ENCODE results near the gene GABBR2. TPM values are rescaled to one million over a fixed set of nuclear protein-coding genes. Genes with fewer than 3 reads are reported as not detected.

Gene GABBR2
- total RNA-seq, 1 experiment from 2014 or later, result 6.3 TPM

DNA sequence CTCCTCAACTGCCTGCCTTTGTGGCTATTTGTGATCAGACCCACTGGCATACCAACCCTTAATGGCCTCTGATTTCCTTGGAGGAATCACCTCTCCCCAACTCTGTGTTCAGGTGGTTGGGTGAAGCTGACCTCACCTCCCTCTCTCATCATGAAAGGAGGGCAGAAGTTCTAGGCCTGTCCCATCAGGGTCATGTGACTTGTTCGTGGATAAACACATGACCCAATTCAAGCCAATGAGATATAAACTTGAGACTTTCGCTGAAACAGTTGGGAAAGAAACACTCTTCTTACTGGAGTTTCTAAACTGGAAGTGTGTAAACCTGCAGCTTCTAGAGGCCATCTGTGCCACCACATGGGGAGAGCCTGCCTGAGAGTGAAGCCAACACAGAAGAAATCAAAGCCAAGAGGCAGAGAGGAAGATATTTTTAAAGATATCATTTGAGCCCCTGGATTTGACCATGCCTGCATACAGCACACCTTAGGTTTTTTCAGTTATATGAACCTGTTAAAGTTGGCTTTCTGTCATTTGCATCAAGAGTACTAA lies 5.8 kb downstream of the GABBR2 start:
- Histone ChIP-seq H3K27me3 (ENCODE audit: control insufficient read depth, insufficient read depth, low read length) (no peaks in the 10 kb centered on the region; the same call in 1 of the 2 replicates), H3K9me3 (ENCODE audit: control insufficient read depth, insufficient read depth, low read depth, low read length) (no peaks in the 10 kb centered on the region), H3K4me1 (ENCODE audit: control insufficient read depth, insufficient read depth, low read length) (no peaks in the 10 kb centered on the region; the same call in 1 of the 2 replicates), H3K36me3 (ENCODE audit: control insufficient read depth, insufficient read depth, low read length) (no peaks in the 10 kb centered on the region), H3K4me3 (ENCODE audit: low read depth in 2 of 2, low read length in 2 of 2) (no peak overlapping the region), H3K27ac (ENCODE audit: low read length) (no peak overlapping the region)
- no peak for DNase-seq (ENCODE audit: low read depth, low spot score)
- BruUV-seq (replicated peaks), result no TSS peak
- intact Hi-C loops (cut with micrococcal nuclease; ENCODE audit: unreplicated experiment) (no loop called here), in situ Hi-C loops (cut with HindIII; ENCODE audit: low pct_unique_long_range_greater_than_20kb, low sequenced_read_pairs) (no loop called here)
- ChIA-PET CTCF (no interaction called here), POLR2A (no interaction called here)
- no peak for ATAC-seq
- no peak for TF ChIP-seq TCF7L2 (IDR thresholded peaks at IDR 0.05; ENCODE audit: low read depth, low read length)
- TF ChIP-seq, protein P1, sequence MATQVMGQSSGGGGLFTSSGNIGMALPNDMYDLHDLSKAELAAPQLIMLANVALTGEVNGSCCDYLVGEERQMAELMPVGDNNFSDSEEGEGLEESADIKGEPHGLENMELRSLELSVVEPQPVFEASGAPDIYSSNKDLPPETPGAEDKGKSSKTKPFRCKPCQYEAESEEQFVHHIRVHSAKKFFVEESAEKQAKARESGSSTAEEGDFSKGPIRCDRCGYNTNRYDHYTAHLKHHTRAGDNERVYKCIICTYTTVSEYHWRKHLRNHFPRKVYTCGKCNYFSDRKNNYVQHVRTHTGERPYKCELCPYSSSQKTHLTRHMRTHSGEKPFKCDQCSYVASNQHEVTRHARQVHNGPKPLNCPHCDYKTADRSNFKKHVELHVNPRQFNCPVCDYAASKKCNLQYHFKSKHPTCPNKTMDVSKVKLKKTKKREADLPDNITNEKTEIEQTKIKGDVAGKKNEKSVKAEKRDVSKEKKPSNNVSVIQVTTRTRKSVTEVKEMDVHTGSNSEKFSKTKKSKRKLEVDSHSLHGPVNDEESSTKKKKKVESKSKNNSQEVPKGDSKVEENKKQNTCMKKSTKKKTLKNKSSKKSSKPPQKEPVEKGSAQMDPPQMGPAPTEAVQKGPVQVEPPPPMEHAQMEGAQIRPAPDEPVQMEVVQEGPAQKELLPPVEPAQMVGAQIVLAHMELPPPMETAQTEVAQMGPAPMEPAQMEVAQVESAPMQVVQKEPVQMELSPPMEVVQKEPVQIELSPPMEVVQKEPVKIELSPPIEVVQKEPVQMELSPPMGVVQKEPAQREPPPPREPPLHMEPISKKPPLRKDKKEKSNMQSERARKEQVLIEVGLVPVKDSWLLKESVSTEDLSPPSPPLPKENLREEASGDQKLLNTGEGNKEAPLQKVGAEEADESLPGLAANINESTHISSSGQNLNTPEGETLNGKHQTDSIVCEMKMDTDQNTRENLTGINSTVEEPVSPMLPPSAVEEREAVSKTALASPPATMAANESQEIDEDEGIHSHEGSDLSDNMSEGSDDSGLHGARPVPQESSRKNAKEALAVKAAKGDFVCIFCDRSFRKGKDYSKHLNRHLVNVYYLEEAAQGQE (IDR thresholded peaks at IDR 0.05; ENCODE audit: insufficient read depth in 1 of 2, low read depth in 2 of 2, low read length in 1 of 2), result no peak
- TF ChIP-seq, protein P2, sequence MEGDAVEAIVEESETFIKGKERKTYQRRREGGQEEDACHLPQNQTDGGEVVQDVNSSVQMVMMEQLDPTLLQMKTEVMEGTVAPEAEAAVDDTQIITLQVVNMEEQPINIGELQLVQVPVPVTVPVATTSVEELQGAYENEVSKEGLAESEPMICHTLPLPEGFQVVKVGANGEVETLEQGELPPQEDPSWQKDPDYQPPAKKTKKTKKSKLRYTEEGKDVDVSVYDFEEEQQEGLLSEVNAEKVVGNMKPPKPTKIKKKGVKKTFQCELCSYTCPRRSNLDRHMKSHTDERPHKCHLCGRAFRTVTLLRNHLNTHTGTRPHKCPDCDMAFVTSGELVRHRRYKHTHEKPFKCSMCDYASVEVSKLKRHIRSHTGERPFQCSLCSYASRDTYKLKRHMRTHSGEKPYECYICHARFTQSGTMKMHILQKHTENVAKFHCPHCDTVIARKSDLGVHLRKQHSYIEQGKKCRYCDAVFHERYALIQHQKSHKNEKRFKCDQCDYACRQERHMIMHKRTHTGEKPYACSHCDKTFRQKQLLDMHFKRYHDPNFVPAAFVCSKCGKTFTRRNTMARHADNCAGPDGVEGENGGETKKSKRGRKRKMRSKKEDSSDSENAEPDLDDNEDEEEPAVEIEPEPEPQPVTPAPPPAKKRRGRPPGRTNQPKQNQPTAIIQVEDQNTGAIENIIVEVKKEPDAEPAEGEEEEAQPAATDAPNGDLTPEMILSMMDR (IDR thresholded peaks at IDR 0.05), result no peak
- no peak for TF ChIP-seq SIN3A (IDR thresholded peaks at IDR 0.05; ENCODE audit: borderline replicate concordance, insufficient read depth, low read depth, low read length)
- TF ChIP-seq POLR2AphosphoS5 (IDR thresholded peaks at IDR 0.05; ENCODE audit: low read depth, low read length), result no peak

DNA sequence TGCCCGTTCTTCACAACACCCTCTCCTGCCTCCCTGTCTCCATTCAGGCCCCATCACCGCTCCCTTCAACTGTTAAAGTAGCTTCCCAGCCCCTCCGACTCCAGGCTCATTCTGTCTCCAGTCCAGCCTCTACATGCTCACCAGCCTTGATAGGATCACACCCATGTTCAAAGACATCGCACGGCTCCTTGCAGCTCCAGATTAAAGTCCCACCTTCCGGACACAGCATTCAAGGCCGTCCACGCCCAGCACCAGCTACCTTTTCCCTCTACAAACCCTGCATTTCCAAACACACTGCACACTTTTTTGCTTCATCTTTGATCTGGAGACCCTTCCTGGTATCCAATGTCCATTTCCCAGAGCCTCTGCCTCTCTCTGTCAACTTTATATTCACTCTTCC lies 6.4 kb downstream of the GABBR2 start:
- in situ Hi-C loops (cut with HindIII; ENCODE audit: low pct_unique_long_range_greater_than_20kb, low sequenced_read_pairs), result no loop called here
- no peaks in the 10 kb centered on the region for H3K36me3 ChIP-seq (ENCODE audit: control insufficient read depth, insufficient read depth, low read length)
- DNase-seq (ENCODE audit: low read depth, low spot score) (no peak), ATAC-seq (no peak)
- TF ChIP-seq, protein P1 (IDR thresholded peaks at IDR 0.05; ENCODE audit: insufficient read depth in 1 of 2, low read depth in 2 of 2, low read length in 1 of 2), result no peak
- TF ChIP-seq TCF7L2 (IDR thresholded peaks at IDR 0.05; ENCODE audit: low read depth, low read length) (no peak), POLR2AphosphoS5 (IDR thresholded peaks at IDR 0.05; ENCODE audit: low read depth, low read length) (no peak), SIN3A (IDR thresholded peaks at IDR 0.05; ENCODE audit: borderline replicate concordance, insufficient read depth, low read depth, low read length) (no peak)
- TF ChIP-seq, protein P2 (IDR thresholded peaks at IDR 0.05), result no peak
- intact Hi-C loops (cut with micrococcal nuclease; ENCODE audit: unreplicated experiment), result no loop called here
- POLR2A ChIA-PET, result no interaction called here
- BruUV-seq (replicated peaks), result no TSS peak
- no peaks in the 10 kb centered on the region; the same call in 1 of the 2 replicates for H3K4me1 ChIP-seq (ENCODE audit: control insufficient read depth, insufficient read depth, low read length)
- no peak overlapping the region for H3K27ac ChIP-seq (ENCODE audit: low read length)
- no peaks in the 10 kb centered on the region for H3K27me3 ChIP-seq (ENCODE audit: control insufficient read depth, insufficient read depth, low read length)
- no peak overlapping the region for H3K4me3 ChIP-seq (ENCODE audit: low read depth in 2 of 2, low read length in 2 of 2)
- CTCF ChIA-PET, result no interaction called here
- no peaks in the 10 kb centered on the region for H3K9me3 ChIP-seq (ENCODE audit: control insufficient read depth, insufficient read depth, low read depth, low read length)
